GM19193 (cell line): ENCODE results near the gene BMP8B.
A peak's percentile ranks its signal among the peaks of the same experiment; 100 is the strongest.

Experiments used
- POLR2A ChIP-seq: IDR thresholded peaks from 4 replicates; pipeline ENCODE4 v1.6.1; 2011; ENCODE audit not compliant: insufficient read depth, insufficient read length; ENCODE audit errors: extremely low read depth

Gene BMP8B

GRCh38 chr1:39818482-39818881, 29.8 kb upstream of the BMP8B start:
- no peak for TF ChIP-seq POLR2A

GRCh38 chr1:39817091-39817932, 28.6 kb upstream of the BMP8B start:
- peak; percentile 28 for TF ChIP-seq POLR2A

GRCh38 chr1:39816415-39817090, 27.9 kb upstream of the BMP8B start:
- TF ChIP-seq POLR2A: no peak

- no peak for TF ChIP-seq POLR2A
Observed at GRCh38 chr1:39812913-39813312, 24.2 kb upstream of the BMP8B start.

- no peak for TF ChIP-seq POLR2A
Observed at GRCh38 chr1:39808784-39809517, 20.3 kb upstream of the BMP8B start.

- no peak for TF ChIP-seq POLR2A
Observed at GRCh38 chr1:39805385-39805784, 16.7 kb upstream of the BMP8B start.

GRCh38 chr1:39802496-39803260, 14.0 kb upstream of the BMP8B start:
- TF ChIP-seq POLR2A: no peak

- no peak for TF ChIP-seq POLR2A
Observed at GRCh38 chr1:39800471-39800835, 11.8 kb upstream of the BMP8B start.

- TF ChIP-seq POLR2A: no peak
Observed at GRCh38 chr1:39799770-39800470, 11.3 kb upstream of the BMP8B start.

- TF ChIP-seq POLR2A: peak; percentile 64
Observed at GRCh38 chr1:39798859-39799769, 10.4 kb upstream of the BMP8B start.

GRCh38 chr1:39795651-39796050, 7.0 kb upstream of the BMP8B start:
- no peak for TF ChIP-seq POLR2A

GRCh38 chr1:39791838-39792237, 3.2 kb upstream of the BMP8B start:
- TF ChIP-seq POLR2A: no peak

- TF ChIP-seq POLR2A: no peak
Observed at GRCh38 chr1:39789571-39790110, 976 bp upstream of the BMP8B start.
